Measurements from ENCODE around the gene MLYCD.

MLYCD gene

DNA sequence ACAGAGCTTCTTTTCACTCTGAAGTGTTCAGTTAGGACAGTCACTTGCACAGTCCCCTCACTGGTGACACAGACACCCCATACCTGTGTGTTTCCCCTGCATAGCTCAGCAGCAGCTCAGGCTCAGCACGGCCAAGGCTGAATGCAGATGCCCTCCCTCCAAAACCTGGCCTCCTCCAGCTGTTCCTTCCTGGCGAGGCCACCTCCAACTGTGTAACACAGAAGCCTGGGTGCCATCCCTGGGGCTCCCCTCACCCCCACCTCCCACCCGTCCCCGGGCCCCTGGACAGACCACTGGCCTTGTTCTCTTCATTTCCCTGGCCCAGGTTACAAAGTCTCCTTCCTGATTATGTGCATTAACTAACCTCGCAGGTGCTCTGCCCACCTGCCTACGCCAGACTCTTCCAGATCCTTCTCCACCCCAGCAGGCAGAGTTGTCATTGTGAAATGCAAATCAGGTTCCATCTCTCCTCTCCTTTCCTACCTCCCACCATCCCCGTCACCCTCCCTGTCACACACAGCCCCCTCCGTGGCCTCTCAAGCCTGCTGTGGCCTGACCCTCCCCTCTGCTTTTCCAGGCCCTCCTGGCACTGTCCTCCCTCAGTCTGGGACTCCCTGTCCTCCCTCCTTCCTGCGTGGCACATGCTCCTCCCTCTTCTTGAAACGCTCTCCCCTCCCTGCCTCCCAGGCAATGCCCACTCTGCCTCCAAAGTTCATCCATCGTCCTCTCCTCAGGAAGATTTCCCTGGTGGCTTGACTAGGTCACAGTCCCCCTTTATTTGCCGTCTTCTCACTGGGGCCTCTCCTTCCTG, 26.4 kb downstream of the MLYCD start:
- DNase-seq (ENCODE audit: low read depth, low spot score), result no peak

DNA sequence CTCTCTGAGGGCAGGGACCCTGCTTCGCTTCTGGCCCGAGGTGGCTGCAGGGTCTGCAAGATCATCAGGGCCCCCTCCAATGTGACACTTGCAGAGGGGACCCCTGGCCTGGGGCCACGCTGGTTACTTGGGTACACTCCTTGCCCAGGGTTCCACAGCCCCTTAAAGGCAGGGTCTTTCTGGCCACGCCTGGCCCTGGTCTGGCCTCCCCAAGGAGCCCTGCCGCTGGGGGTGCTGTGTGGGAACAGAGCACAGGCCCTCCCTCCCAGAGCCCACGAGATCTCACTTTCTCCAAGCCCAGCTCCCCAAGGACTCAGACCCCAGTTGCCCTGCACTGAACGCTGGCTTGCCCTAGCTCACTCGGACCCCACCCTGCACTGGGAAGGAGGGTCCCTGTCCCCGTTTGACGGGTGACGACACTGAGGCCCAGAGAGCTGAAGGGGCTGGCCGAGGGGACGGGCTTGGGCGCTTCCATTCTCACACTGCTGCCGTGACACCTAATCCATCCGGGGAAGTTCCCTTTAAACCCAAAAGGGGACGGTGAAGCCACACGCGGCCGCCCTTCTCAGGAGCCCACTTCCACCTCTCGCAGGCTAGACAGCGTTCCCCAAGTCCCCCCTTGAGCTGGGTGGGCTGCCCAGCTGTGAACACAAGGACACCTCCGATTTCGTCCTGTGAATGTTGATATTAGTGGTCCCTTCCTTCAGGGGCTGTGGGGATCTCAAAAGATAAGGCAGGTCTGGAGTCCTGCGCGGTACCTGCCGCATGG, 27.2 kb downstream of the MLYCD start:
- no peak for DNase-seq (ENCODE audit: low read depth, low spot score)

DNA sequence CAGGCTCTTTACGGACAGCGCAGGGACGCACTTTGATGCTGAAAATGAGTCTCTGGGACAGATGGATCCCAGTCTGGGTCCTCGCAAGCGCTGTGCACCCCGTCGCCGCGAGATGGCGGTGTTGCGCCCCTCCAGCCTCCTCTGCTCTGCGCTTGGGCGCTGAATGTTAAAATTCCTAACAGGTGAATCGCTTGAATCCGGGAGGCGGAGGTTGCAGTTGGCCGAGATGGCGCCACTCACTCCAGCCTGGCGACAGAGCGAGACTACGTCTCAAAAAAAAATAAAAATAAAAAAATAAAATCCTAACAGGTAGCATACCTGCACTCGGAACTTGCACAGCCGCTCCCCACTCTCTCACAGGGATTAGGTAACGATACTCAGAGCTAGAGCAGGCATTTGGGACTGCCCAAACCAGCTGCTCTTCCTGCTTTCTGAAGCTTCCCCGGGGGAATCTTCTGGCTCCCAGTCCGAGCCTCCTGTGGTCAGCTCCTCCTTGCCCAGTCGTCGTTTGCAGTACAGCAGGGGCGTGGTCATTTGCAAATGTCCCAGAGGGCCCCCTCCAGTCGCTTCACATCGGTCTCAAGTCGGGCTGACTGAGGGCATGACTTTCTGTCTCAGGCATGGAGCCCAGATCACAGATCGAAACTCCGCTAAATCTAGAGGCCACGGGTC, 27.9 kb downstream of the MLYCD start:
- DNase-seq (ENCODE audit: low read depth, low spot score), result no peak

DNA sequence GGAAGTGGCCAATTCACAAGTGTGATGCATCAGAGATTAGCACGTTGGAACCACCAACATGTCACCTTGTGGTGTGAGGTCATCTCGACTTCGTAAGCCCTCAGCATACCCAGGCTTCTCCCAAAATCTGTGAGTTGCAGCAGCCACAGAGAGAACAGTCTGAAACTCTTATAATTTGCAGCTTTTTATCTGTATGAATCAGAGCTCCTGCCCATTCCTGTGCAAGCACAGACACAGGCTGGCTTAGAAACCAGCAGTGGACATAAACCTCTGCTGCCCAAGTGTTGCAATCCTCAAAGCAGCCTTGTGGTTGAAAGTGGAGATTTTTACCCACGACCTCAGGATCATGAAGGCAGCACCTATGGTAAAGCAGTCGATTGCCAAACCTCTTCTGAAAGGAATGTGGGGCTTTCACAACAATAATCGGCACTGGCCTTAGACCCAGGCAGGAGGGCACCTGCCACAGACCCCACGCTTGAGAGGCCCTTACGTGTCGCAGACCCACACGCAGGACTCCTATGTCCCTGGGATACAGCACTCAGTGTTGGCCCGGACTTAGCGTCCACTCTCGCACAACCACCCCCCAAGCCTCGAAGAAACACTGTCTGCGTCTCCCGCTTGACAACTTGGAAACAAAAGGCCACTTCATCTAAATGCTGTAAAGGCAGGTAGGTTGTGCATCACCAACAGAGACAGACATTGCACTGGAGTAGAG, 29.6 kb downstream of the MLYCD start:
- DNase-seq (ENCODE audit: low read depth, low spot score), result no peak

DNA sequence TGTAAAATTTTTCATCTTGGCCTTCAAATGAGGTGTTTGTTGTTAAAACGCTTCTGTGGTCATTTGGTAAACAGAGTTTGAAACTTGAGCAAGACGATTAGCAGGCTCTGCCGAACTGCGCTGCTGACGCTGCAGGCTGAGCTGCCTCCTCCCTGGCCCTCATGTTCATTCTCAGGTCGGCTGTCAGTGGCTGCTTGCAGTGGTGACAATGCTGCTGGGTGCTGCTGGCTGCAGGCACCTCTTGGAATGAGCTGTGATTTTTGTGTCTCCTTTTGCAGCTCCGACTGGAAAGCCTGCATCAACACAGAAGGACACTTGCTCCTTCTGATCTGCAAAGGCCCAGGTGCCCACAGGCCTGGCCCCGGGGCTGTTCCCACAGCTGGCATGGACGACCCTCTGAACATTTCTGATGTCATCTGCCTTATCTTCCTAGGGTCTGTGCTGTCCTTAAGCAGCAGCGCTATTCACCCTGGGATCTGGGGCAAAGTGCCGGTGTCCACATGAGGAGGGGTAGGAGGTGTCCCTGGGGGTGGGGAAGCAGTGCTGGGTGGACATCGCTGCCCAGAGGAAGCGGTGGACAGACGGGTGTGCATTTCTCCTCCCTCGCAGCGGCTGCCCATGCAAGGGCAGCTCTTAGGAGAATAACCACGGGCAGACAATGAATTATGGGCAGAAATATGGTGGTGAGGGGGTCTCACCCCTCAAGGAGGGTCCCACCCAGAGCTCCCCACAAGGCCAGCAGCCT, 31.1 kb downstream of the MLYCD start:
- DNase-seq (ENCODE audit: low read depth, low spot score), result no peak

DNA sequence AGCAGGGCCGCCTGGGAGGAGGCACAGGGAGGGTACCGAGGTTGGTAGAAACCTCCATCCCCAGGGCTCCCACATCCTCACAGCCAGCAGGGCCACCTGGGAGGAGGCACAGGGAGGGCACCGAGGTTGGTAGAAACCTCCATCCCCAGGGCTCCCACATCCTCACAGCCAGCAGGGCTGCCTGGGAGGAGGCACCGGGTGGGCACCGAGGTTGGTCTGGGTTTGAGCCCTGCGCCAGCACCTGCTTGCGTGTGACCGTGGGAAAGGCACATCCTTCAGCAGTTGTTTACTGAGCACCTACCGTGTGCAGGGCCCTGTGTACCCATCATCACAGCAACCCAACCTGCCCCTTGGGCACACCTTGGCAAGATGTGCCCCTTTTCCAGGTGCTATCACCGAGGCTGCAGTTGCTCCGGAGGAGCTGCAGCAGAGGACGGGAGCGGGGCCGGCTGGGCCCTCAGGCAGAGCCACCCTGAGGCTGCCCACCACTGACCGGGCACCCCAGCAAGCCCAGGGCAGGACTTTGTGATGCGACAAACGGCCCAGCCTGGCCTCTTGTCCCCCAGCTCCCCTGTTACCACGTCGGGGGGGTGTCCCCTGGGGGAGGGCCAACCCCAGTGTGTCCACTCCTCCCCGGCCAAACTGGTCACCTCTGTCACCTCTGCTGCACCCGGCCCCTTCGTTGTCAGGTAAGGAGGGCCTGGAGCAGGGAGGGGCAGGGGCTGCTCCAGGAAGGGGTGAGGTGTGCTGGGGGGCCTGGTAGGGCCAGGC, 32.0 kb downstream of the MLYCD start:
- no peak for DNase-seq (ENCODE audit: low read depth, low spot score)

DNA sequence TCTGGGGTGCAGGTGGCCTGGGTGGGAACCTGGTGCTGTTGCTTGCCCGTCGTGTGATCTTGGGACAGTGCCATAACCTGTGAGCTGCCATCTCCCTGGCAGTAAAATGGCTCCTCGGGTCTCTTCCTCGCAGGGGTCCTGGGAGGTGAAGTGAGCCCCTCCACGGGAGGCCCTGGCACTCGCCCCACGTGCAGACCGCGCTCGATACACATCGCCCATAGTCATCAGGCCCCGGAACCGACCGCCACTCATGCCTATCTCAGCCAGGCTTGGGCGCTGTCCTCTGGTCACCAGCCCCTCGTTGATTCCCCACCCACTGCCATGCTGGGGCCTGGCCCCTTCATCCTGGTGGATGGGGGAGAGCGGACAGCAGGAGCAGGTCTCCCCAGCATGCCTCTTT, 32.6 kb downstream of the MLYCD start:
- DNase-seq (ENCODE audit: low read depth, low spot score), result no peak

DNA sequence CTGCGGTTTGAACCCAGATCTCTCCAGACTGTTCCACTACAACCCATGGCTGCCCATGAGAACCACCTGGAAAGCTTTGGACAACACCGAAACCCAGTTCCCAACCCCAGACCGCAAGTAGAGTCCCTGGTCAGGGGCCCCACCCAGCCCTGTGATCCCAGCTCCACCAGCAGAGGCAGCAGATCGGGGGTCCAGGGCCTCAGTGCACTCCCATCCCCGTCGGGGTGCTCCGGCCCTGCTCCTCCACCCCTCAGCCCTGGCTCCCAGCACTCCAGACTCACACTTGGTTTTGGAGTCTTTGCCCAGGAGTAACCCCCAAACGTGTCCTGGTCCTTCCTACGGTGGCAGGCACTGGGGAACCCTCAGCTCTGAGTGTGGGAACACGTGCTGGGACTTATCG, 33.4 kb downstream of the MLYCD start:
- DNase-seq (ENCODE audit: low read depth, low spot score), result no peak

DNA sequence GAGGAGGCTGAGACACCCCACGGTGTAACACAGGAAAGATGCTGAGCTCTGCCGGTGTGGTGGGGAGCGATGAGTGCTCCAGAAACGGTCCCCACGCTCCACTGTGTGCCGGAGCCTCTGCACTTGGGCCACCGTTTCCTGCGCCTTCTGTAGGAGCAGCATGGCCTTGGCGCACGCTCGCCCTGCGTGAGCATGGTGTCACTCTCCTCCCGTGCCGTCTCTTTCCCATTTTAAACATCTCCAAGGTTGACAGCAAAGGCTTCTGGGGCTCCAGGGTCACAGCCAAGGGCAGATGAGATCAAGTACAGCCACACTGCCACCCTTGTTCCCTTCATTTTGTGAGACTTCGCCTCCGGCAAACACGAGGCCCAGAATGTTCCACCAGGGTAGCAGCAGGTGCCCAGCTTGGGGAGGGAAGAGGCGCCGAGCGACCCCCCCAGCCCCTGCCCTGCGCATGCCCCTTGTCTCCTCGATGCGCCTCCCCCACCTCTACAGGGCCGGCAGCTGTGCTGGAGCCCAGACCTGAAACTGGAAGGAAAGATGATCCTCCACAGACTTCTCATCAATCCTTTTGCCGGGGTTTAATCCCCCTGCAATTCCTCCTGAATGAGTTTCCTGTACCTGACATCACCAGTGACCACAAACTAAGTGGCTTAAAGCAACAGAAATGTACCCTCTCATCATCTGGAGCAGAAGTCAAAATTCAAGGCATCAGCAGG, 34.2 kb downstream of the MLYCD start:
- DNase-seq (ENCODE audit: low read depth, low spot score), result no peak

DNA sequence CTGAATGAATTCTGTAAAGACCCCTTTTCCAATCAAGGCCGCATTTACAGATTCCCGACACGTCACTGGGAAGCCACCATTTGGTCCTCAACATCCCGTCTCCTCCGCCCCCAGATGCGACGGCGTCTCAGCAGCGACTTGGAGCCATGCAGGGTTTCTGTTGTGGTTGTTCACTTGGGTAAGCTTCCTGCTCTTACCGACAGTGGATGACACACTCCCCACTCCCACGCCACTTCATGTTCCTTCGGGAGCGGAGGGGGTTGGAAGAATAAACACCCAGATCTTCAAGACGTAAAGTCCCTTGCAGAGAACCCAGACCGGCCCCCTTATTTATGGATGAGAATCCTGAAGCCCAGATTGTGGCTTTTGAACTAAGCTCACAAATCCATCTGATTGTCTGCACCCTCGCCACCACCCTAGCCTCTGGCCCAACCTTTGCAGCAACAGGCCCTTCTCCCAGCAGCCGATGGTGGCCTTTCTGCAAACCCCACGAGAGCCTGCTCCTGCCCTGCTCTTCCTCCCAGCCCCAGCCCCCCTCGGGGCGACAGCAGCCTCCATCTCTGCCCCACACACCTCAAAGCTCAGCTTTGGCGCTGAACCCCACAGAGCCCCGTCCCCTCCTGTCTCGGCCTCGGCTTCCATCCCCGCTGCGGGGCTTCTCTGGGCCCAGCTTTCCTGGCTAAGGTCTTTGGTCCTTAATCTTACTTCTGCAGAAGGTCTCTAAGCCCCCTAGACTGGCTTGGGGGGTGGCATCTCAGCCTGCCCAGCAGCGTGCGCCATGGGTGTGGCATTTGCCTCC, 35.2 kb downstream of the MLYCD start:
- DNase-seq (ENCODE audit: low read depth, low spot score), result no peak

DNA sequence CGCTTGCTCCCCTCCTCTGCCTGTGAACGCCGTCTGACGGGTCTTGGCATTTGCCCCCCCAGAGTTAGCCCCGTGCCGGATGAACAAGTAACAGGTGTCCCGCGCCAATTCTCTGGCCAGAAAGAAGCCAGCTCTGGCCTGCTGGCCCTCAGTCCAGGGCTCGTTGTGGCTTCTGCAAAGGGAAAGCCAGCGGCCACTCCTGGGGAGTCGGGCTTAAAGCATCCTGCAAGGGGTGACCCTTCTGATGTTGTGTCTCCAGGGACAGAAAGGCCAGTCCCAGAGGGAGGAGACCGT, 35.7 kb downstream of the MLYCD start:
- DNase-seq (ENCODE audit: low read depth, low spot score), result no peak

DNA sequence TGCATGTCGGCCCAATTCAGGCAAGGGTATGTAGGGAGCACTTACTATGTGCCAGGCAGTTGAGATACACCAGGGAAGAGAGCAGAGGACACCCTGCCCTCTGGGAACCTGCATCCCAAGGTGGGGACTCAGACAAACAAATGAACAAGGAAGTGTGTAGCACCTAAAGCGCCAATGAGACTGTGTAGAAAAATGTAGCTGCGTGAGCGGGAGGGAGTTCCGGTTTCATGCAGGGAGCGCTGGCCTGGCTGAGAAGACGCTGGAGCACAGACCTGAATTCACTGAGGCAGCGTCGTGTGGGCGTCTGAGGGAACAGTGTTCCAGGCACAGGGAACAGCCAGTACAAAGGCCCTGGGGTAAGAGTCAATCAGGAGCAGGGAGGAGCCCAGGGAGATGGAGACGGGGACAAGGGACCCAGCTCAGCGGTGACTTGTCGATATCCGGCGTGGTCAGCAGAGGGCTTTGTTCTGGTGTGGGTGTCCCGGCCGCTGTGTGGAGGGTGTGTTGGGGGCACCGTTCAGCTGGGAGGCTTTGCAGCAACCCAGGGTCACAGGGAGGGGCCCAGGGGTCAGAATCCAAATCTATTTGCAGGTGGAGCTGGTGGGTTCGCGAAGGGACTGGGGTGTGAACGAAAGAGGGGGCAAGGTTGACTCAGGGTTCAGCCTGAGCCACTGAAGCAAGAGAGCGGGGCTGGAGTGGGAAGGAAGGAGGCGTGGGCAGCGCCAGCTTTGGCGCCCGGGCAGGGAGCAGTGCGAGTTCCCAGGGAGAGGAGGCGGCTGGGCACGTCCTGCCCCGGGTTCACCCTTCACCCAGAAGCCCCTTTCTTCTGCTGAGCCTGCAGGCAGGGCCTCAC, 36.3 kb downstream of the MLYCD start:
- DNase-seq (ENCODE audit: low read depth, low spot score), result no peak

DNA sequence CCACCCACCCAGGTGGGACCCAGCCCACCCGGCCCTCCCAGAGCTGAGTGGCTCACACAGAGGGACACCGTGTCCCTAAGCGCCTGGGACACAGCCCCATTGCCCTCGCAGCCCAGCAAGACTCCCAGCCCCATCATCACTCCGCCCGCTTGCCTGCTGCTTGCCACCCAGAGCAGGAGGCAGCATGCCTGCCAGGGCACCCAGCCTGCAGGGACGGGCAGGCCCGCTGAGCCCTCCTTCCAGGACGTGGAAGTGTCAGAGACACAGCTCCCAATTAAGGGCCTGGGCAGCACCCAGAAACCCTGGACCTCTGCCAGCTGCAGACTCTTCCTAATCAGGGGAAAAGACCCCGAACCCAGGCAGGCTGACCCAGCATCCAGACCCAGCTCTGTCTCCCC, 36.9 kb downstream of the MLYCD start:
- no peak for DNase-seq (ENCODE audit: low read depth, low spot score)

DNA sequence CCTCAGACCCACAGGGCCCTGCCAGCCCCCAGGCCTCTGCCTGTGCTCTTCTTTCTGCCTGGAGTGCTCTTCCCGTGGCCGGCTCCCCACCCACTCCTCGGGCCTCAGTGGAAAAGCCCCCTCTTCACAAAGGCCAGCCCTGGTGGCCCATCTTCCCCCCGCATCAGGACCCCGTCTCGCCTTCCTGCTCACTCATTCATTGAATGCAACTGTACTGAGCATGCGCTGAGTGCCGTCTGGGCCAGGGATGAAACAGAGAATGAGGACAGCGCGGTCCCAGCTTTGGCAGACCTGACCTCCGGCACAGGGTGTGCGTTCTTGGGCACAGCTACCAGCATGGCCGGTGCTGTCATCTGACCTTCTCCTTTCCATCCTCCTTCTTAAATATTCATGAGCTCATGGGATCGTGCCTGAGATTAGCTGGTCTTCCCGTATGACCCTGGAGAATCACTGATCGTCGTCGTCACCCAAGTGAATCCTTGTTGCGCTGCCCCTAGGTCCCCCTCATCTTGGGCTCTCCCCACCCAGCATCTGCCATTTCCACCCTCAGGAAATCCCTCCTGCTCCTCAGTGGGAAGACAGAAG, 37.8 kb downstream of the MLYCD start:
- no peak for DNase-seq (ENCODE audit: low read depth, low spot score)

DNA sequence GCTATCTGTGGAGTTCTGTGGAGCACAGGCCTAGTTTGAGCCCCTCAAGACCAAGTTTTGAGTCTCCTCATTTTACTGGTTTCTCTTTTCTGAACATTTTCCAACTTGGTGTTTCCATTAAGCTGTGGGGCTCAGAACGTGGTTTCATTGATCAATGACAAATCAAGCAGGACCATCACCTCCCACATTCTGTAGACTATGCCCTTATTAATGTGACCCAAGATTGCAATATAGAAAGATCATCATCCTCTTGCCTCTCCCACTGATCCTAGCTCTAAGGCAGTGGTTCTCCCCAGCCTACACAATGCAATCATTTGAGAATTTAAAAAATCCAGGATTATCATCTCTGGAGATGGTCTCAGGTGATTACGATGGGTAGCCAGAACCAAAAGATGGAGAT, 38.4 kb downstream of the MLYCD start:
- DNase-seq (ENCODE audit: low read depth, low spot score), result no peak

DNA sequence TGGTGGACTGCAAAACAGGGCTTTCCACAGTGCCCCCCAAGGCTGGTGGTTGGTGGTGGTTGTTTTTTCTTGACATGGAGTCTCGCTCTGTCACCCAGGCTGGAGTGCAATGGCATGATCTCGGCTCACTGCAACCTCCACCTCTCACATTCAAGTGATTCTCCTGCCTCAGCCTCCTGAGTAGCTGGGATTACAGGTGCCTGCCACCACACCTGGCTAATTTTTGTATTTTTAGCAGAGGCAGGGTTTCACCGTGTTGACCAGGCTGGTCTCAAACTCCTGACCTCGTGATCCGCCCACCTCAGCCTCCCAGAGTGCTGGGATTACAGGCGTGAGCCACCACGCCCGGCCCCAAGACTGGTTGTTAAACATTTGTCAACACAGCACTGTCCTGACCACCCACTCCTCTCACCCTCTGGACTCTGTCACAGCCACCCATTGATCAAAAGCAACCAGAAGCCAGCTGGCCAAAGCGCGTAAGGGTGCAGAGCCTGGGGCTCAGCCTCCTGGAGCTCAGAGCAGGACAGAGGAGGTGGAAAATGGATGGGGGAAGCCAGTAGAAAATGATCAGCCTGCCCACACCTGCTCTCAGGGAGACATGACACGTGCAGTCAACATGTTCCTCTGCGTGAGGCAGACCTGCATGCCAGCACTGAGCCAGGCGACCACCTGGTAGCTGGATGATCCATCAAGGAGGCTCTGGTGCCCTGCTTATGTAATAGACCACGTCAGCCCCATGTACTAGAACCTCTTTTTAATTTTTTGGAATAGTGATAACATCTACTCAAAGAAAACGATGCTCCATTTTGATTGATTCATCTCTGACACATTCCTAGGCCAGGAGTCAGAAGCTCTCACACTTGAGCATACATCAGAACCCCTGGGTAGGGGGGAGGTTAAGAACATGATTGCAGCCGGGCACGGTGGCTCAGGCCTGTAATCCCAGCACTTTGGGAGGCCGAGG, 39.3 kb downstream of the MLYCD start:
- DNase-seq (ENCODE audit: low read depth, low spot score), result no peak

Data from brain pericyte (primary cell).